Type B pancreatic cell (in vitro differentiated cells): ENCODE results near the gene HMCN1. TPM values are rescaled to one million over a fixed set of nuclear protein-coding genes. Genes with fewer than 3 reads are reported as not detected.

Source experiments
- DNase-seq: peaks from one replicate; pipeline ENCODE4 v3.0.0; 2021; ENCODE audit warnings: mixed read lengths; ENCODE audit not compliant: unreplicated experiment; ENCODE audit errors: extremely low spot score
- H3K27ac Mint-ChIP-seq: 2 replicates; pipeline ENCODE4 v1.8.0; 2021; ENCODE audit warnings: mild to moderate bottlenecking, mixed read lengths
- H3K27me3 Mint-ChIP-seq: 2 replicates; pipeline ENCODE4 v1.8.0; 2021; ENCODE audit warnings: mixed read lengths
- H3K36me3 Mint-ChIP-seq: 2 replicates; pipeline ENCODE4 v1.8.0; 2021; ENCODE audit warnings: mixed read lengths
- H3K4me1 Mint-ChIP-seq: one replicate; pipeline ENCODE4 v1.8.0; 2021; ENCODE audit warnings: mixed read lengths; ENCODE audit not compliant: unreplicated experiment
- H3K4me3 Mint-ChIP-seq: 2 replicates; pipeline ENCODE4 v1.8.0; 2021; ENCODE audit warnings: mild to moderate bottlenecking, mixed read lengths
- H3K9me3 Mint-ChIP-seq: 2 replicates; pipeline ENCODE4 v1.8.0; 2021; ENCODE audit warnings: mixed read lengths
- CTCF ChIP-seq: fragments of 200-600 bp; sonication (generic); conservative IDR thresholded peaks from 2 replicates; pipeline ENCODE4 v1.5.0; 2021; ENCODE audit warnings: antibody characterized with exemption, mild to moderate bottlenecking
- total RNA-seq: library from RNA; stranded (reverse); gene quantifications from 2 replicates; pipeline ENCODE4 v1.2.1, GENCODE V29; 2021; ENCODE audit warnings: low replicate concordance

The HMCN1 gene
- total RNA-seq, 1 donor from 2014 or later: 13.2 TPM

- Mint-ChIP-seq H3K36me3 (no peaks in the 10 kb centered on the region), H3K9me3 (no peaks in the 10 kb centered on the region), H3K27ac (no peak overlapping the region), H3K4me1 (no peaks in the 10 kb centered on the region), H3K27me3 (peaks cover 4% of the 10 kb centered on the region), H3K4me3 (no peak overlapping the region)
- DNase-seq: no peak
- no peak for TF ChIP-seq CTCF
Measured at GRCh38 chr1:185716095-185716494, 18.1 kb upstream of the HMCN1 start.

DNA sequence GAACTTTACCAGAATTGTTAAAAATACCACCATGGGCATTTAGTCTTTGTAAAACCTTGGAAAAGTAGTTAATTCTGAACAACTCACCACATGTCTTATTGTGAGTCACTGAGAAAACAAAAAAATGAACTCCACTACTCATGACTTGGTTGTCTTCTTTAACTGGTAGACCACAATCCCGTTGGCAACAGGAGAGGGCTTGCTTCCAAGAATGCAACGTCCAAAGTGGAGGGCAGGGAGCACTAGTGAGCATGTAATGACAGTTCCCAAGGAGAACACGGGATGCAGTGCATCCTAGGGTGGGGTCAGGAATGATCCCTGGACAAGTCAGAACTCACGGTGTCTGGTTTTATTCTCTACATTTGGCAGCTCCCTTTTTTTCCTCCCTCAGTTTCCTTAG lies 15.2 kb upstream of the HMCN1 start:
- H3K4me1 Mint-ChIP-seq: no peaks in the 10 kb centered on the region
- no peak for TF ChIP-seq CTCF
- H3K27me3 Mint-ChIP-seq: peaks cover 4% of the 10 kb centered on the region
- H3K36me3 Mint-ChIP-seq: no peaks in the 10 kb centered on the region
- no peak for DNase-seq
- H3K4me3 Mint-ChIP-seq: no peak overlapping the region
- H3K27ac Mint-ChIP-seq: no peak overlapping the region
- H3K9me3 Mint-ChIP-seq: no peaks in the 10 kb centered on the region

DNA sequence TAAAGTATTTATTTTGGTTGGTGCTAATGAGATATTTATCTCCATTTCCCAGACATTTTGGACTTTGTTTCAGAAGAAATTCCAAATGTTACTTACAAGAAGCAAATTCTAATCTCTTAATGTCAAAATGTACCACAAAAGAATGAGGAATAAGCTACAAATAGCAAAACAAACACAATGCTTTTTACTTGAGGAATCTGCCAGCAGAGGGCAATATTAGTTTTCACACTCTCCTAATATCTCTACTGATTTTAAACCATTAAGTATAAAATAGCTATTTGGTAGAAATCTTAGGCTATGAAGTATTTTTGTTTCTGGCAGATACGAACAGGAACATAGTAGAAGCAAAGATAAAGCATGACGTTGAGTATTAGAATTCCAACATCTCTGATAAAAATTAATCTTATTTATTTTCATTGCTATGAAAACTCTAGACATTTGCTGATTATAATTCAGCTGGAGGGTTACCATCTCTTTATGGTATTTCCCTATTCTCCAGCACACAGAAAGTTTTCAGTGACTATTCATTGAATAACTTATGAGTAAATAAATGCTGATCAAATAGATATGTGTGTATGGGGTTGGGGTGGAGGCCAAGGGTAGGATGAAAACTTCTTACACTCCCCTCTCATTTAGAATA lies 13.4 kb upstream of the HMCN1 start:
- H3K4me3 Mint-ChIP-seq: no peak overlapping the region
- no peak for DNase-seq

DNA sequence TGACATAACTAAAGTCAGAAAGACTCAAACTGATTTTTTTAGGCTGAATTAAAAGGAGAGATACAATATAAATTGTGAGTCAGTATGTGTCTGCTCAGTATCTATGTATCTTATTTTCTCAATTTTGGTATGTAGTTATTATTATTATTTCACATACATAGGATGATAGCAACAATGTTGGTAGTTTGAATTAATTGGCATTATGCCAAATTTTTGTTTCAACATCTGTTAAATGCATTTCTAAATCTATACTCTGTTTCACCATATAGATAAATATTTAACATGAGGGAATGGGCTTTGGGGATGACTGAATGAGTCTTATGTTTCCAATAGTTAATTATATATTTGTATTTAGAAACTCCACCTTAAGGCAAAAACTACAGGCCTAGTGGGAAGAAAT lies 12.6 kb upstream of the HMCN1 start:
- no peaks in the 10 kb centered on the region for H3K36me3 Mint-ChIP-seq
- no peaks in the 10 kb centered on the region for H3K9me3 Mint-ChIP-seq
- DNase-seq: no peak
- H3K4me1 Mint-ChIP-seq: no peaks in the 10 kb centered on the region
- H3K27ac Mint-ChIP-seq: no peak overlapping the region
- no peak overlapping the region for H3K4me3 Mint-ChIP-seq
- H3K27me3 Mint-ChIP-seq: peaks cover 4% of the 10 kb centered on the region
- TF ChIP-seq CTCF: no peak

More for the DNA sequence above, 13.4 kb upstream of the HMCN1 start:
- TF ChIP-seq CTCF: peak; percentile 73
- Mint-ChIP-seq H3K9me3 (no peaks in the 10 kb centered on the region), H3K27ac (no peak overlapping the region), H3K36me3 (no peaks in the 10 kb centered on the region), H3K27me3 (peaks cover 4% of the 10 kb centered on the region), H3K4me1 (no peaks in the 10 kb centered on the region)

- H3K4me3 Mint-ChIP-seq: no peak overlapping the region
- H3K4me1 Mint-ChIP-seq: no peaks in the 10 kb centered on the region
- DNase-seq: no peak
- no peaks in the 10 kb centered on the region for H3K36me3 Mint-ChIP-seq
- peaks cover 4% of the 10 kb centered on the region for H3K27me3 Mint-ChIP-seq
- no peak overlapping the region for H3K27ac Mint-ChIP-seq
- TF ChIP-seq CTCF: no peak
- H3K9me3 Mint-ChIP-seq: no peaks in the 10 kb centered on the region
Measured at GRCh38 chr1:185722098-185722497, 12.1 kb upstream of the HMCN1 start.

DNA sequence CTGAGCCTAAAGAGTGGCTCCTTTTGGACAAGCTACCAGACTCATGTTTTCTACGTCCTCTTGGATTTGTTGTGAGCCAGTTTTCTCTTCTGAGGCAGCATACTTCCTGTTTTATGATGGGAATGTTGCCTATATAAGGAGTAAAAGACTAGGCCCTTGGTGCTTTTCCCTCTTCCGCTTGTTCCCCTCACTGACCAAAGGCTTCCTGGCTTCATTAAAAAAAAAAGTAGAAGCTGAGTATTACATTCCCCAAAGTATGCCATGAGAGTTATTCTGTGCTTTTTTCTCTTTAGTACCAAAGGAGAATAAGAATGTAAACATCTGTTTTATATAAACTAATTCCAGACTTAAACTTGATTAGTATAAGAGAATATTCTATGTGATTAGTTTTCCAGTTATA lies 6.5 kb upstream of the HMCN1 start:
- H3K27ac Mint-ChIP-seq: no peak overlapping the region

More for the DNA sequence above, 6.5 kb upstream of the HMCN1 start:
- DNase-seq: no peak
- Mint-ChIP-seq H3K9me3 (peaks cover 5% of the 10 kb centered on the region), H3K27me3 (peaks cover 5% of the 10 kb centered on the region), H3K36me3 (no peaks in the 10 kb centered on the region), H3K4me1 (no peaks in the 10 kb centered on the region), H3K4me3 (no peak overlapping the region)
- no peak for TF ChIP-seq CTCF
